ENCODE results near the gene KCTD5. TPM values are rescaled to one million over a fixed set of nuclear protein-coding genes. Genes with fewer than 3 reads are reported as not detected.

KCTD5 gene
- total and polyA plus RNA-seq, 4 donors = 17.4 to 44.3 (median 34.0) TPM

DNA sequence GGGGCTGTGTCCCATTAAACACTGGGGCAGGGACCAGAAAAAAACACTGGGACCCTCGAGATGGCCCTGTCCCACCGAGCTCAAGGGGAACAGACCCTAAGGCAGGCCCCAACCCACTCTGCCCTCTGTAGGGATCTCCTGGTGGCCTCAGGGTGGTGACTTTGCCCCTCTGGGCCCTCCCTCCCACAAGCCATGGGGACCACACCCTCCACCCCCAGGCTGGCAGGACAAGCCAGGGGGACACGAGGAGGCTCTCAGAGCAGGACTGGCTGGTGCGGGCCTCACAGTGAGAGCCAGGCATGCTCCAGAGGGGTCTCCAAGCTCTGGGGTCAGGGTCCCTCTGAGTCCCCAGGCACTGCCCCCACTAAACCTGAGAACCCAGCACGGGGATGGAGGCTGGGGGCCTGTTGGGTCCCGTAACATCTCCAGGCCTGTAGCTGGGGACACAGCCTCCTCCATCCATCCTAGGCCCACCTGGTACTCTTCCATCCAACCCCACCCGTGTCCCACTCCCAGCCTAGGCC, 55.6 kb downstream of the KCTD5 start:
- Histone ChIP-seq H3K9me3 (ENCODE audit: control insufficient read depth, insufficient read depth, low read length) (no peaks in the 10 kb centered on the region), H3K27me3 (ENCODE audit: control insufficient read depth, insufficient read depth, low read length) (no peaks in the 10 kb centered on the region), H3K36me3 (ENCODE audit: control insufficient read depth, insufficient read depth, low read length) (peaks cover 2% of the 10 kb centered on the region), H3K4me3 (ENCODE audit: low read depth, low read length) (no peak overlapping the region), H3K4me1 (ENCODE audit: control insufficient read depth, insufficient read depth, low read length) (no peaks in the 10 kb centered on the region), H3K27ac (ENCODE audit: low read depth, low read length) (no peak overlapping the region)
- no peak for DNase-seq (ENCODE audit: low read depth in 4 of 6, low spot score in 6 of 6)
- WGBS (ENCODE audit: insufficient coverage) = 76% methylated on average over 7 of the region's 7 CpGs

DNA sequence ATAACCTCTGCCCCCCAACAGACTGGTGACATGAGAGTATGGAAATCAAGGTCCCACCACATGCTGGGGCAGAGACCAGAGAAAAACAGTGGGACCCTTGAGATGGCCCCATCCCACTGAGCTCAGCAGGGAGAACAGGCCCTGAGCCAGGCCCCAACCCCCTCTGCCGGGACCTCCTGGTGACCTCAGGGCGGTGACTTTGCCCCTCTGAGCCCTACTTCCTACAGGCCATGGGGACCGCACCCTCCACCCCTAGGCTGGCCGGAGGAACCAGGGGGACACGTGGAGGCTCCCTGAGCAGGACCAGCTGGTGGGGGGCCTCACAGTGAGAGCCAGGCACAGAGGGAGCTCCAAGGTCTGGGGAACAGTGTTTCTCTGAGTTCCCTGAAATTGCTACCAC, 56.3 kb downstream of the KCTD5 start:
- WGBS (ENCODE audit: insufficient coverage) = 66% methylated on average over 5 of the region's 5 CpGs
- Histone ChIP-seq H3K36me3 (ENCODE audit: control insufficient read depth, insufficient read depth, low read length) (peaks cover 4% of the 10 kb centered on the region), H3K4me3 (ENCODE audit: low read depth, low read length) (no peak overlapping the region), H3K4me1 (ENCODE audit: control insufficient read depth, insufficient read depth, low read length) (no peaks in the 10 kb centered on the region), H3K27me3 (ENCODE audit: control insufficient read depth, insufficient read depth, low read length) (no peaks in the 10 kb centered on the region), H3K27ac (ENCODE audit: low read depth, low read length) (no peak overlapping the region), H3K9me3 (ENCODE audit: control insufficient read depth, insufficient read depth, low read length) (no peaks in the 10 kb centered on the region)
- no peak for DNase-seq (ENCODE audit: low read depth in 4 of 6, low spot score in 6 of 6)

DNA sequence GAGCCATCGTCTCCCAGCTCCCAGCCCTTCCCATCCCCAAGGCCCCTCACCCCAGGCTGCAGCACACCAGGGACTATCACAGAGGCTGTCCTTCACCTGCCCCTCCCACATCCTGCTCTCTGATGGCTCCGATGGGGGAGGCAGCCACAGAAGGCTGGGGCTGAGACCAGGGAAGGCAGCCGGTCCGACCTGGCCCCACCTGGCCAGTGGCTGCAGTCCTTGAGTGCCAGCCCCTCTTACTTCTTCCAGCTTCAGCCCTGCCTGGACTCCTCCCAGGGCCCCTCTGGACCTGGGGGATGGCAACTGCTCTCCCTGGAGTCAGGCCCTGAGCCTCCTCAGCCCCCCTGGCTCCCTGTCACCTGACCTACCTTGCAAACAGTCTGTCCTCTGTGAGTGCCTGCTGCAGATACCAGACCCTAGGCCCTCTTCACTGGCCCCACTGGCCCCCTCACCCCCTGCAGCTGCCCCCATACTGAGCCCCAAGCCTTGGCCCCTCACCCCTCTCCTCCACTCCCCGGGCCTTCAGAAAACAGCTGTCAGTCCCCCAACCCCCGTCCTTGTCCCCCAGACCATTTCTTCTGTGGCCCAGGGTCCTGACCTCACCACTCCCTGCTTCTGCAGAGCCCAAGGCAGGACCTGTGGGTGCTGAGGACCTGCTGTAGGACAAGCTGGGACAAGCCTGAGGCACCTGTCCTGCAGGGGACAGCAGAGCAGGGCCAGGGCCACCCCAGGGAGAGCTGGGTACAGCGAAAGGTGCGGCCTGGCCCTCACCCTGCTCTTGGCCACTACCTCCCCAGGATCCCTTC, 57.5 kb downstream of the KCTD5 start:
- Histone ChIP-seq H3K36me3 (ENCODE audit: control insufficient read depth, insufficient read depth, low read length) (peaks cover 4% of the 10 kb centered on the region), H3K4me1 (ENCODE audit: control insufficient read depth, insufficient read depth, low read length) (no peaks in the 10 kb centered on the region), H3K27ac (ENCODE audit: low read depth, low read length) (no peak overlapping the region), H3K27me3 (ENCODE audit: control insufficient read depth, insufficient read depth, low read length) (no peaks in the 10 kb centered on the region), H3K4me3 (ENCODE audit: low read depth, low read length) (no peak overlapping the region), H3K9me3 (ENCODE audit: control insufficient read depth, insufficient read depth, low read length) (no peaks in the 10 kb centered on the region)
- no peak for DNase-seq (ENCODE audit: low read depth in 4 of 6, low spot score in 6 of 6)
- WGBS (ENCODE audit: insufficient coverage) = 53% methylated on average over 7 of the region's 8 CpGs

- DNase-seq (ENCODE audit: low read depth in 4 of 6, low spot score in 6 of 6) = no peak
- H3K27ac ChIP-seq (ENCODE audit: low read depth, low read length) = no peak overlapping the region
- H3K36me3 ChIP-seq (ENCODE audit: control insufficient read depth, insufficient read depth, low read length) = peaks cover 4% of the 10 kb centered on the region
- no peaks in the 10 kb centered on the region for H3K27me3 ChIP-seq (ENCODE audit: control insufficient read depth, insufficient read depth, low read length)
- H3K4me1 ChIP-seq (ENCODE audit: control insufficient read depth, insufficient read depth, low read length) = no peaks in the 10 kb centered on the region
- H3K4me3 ChIP-seq (ENCODE audit: low read depth, low read length) = no peak overlapping the region
- 89% methylated on average over 5 of the region's 6 CpGs for WGBS (ENCODE audit: insufficient coverage)
- H3K9me3 ChIP-seq (ENCODE audit: control insufficient read depth, insufficient read depth, low read length) = no peaks in the 10 kb centered on the region
Measured at GRCh38 chr16:2740476-2740875, 58.2 kb downstream of the KCTD5 start.

DNA sequence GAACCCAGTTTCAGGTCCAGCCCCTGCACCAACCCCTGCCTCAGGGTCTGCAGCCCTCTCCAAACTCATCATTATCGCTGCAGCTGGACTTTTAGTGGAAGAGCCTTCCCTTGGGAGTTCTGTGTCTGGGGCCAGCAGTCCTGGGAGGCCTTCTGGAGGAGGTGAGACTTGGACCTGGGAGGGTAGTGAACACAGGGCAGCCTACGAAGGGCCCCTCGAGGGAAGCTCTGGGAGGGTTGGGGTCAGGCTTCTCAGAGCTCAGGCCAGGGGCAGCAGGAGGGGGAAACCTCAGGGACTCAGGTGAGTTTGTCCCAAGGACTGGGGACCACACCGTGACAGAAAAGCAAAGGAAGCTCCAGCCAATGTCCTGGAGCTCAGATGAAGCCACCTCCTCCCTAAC, 58.8 kb downstream of the KCTD5 start:
- no peak for DNase-seq (ENCODE audit: low read depth in 4 of 6, low spot score in 6 of 6)
- Histone ChIP-seq H3K4me1 (ENCODE audit: control insufficient read depth, insufficient read depth, low read length) (no peaks in the 10 kb centered on the region), H3K4me3 (ENCODE audit: low read depth, low read length) (no peak overlapping the region), H3K27me3 (ENCODE audit: control insufficient read depth, insufficient read depth, low read length) (no peaks in the 10 kb centered on the region), H3K9me3 (ENCODE audit: control insufficient read depth, insufficient read depth, low read length) (no peaks in the 10 kb centered on the region), H3K36me3 (ENCODE audit: control insufficient read depth, insufficient read depth, low read length) (peaks cover 7% of the 10 kb centered on the region), H3K27ac (ENCODE audit: low read depth, low read length) (no peak overlapping the region)
- 98% methylated on average over 3 of the region's 4 CpGs for WGBS (ENCODE audit: insufficient coverage)

DNA sequence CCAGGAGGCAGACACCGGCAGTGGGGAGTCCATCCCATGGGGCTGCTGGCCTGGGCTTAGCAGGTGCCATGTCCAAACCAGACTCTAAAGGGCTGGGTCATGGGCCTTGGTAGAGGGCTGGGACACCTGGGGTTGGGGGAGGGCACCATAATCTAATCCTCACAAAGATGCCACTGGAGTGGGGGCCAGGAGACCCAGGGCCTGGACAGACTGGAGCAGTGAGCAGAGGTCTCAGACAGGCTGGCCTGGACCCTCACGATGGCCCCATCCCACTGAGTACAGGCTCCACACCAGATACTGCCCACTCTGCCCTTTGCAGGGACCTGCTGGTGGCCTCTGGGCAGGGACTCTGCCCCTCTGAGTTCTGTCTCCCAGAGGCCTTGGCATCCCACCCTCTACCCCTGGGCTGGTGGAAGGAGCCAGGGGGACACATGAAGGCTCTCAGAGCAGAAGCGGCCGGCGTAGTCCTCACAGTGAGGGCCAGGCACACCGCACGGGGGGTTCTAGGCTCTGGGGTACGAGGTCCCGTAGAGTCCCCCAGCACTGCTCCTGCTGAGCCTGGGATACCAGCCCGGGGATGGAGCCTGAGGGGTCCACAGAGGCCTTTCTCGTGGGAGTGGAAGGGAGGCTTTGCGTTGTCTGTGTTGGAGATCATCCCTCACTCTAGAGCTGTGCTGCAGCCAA, 60.1 kb downstream of the KCTD5 start:
- Histone ChIP-seq H3K4me1 (ENCODE audit: control insufficient read depth, insufficient read depth, low read length) (no peaks in the 10 kb centered on the region), H3K27me3 (ENCODE audit: control insufficient read depth, insufficient read depth, low read length) (no peaks in the 10 kb centered on the region), H3K27ac (ENCODE audit: low read depth, low read length) (no peak overlapping the region), H3K4me3 (ENCODE audit: low read depth, low read length) (no peak overlapping the region), H3K36me3 (ENCODE audit: control insufficient read depth, insufficient read depth, low read length) (peaks cover 7% of the 10 kb centered on the region), H3K9me3 (ENCODE audit: control insufficient read depth, insufficient read depth, low read length) (no peaks in the 10 kb centered on the region)
- no peak for DNase-seq (ENCODE audit: low read depth in 4 of 6, low spot score in 6 of 6)
- WGBS (ENCODE audit: insufficient coverage) = 93% methylated on average over 9 of the region's 12 CpGs

DNA sequence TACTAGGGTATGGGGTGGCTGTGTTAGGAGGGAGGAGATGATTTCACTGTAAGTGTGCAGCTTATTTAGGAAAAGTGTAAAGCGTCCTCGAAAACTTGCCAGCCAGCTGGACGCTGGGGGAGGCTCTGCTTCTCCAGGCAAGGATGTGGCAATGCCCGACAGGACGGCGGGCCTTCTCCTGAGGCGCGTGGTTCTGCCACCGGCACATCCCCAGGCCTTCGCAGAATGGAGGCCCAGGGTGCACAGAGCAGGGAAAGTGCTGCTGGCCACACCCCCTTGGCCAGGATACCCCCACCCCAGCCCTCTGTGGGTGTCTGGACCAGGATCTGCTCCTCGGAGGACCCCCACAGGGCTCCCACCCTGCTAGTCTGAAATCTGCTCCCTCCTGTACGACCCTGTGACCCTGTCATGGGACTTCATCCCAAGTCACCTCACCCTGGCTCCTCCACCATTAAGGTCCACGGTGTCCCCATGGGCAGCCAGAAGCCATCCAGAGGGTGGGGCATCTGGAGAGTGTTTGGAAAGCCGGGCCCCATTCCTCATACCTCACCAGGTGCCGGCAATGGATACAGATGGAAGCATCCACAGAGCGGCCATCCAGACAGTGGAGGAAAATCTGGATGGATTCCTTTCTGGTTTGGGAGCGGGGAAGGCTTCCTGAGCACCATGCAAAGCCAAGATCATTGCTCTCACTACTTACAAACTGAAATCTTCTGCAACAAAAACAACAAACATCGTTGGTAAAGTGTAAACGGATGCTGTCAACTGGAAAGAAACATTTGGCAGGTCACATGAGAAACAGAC, 60.9 kb downstream of the KCTD5 start:
- Histone ChIP-seq H3K27ac (ENCODE audit: low read depth, low read length) (no peak overlapping the region), H3K9me3 (ENCODE audit: control insufficient read depth, insufficient read depth, low read length) (no peaks in the 10 kb centered on the region), H3K27me3 (ENCODE audit: control insufficient read depth, insufficient read depth, low read length) (no peaks in the 10 kb centered on the region), H3K36me3 (ENCODE audit: control insufficient read depth, insufficient read depth, low read length) (peaks cover 7% of the 10 kb centered on the region), H3K4me1 (ENCODE audit: control insufficient read depth, insufficient read depth, low read length) (no peaks in the 10 kb centered on the region), H3K4me3 (ENCODE audit: low read depth, low read length) (no peak overlapping the region)
- DNase-seq (ENCODE audit: low read depth in 4 of 6, low spot score in 6 of 6) = no peak
- WGBS (ENCODE audit: insufficient coverage) = 94% methylated on average over 12 of the region's 19 CpGs

DNA sequence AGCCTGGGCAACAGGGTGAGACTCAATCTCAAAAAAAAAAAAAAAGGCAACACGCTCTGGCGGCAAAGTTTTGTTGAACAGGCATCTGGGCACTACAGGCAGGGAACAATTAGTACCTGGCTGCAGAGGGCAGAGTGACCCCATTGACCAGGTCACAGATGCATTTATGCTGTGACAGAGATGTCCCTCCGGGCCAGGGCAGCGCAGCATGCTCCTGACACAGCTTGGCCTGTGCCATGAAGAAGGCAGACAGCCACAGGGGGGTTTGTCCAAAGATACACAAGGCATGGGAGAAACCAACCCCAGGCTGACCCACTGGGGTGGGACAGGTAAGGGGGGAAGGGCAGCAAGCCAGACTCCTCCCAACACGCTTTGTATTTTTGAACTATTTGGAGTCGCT, 62.4 kb downstream of the KCTD5 start:
- H3K27me3 ChIP-seq (ENCODE audit: control insufficient read depth, insufficient read depth, low read length) = no peaks in the 10 kb centered on the region

DNA sequence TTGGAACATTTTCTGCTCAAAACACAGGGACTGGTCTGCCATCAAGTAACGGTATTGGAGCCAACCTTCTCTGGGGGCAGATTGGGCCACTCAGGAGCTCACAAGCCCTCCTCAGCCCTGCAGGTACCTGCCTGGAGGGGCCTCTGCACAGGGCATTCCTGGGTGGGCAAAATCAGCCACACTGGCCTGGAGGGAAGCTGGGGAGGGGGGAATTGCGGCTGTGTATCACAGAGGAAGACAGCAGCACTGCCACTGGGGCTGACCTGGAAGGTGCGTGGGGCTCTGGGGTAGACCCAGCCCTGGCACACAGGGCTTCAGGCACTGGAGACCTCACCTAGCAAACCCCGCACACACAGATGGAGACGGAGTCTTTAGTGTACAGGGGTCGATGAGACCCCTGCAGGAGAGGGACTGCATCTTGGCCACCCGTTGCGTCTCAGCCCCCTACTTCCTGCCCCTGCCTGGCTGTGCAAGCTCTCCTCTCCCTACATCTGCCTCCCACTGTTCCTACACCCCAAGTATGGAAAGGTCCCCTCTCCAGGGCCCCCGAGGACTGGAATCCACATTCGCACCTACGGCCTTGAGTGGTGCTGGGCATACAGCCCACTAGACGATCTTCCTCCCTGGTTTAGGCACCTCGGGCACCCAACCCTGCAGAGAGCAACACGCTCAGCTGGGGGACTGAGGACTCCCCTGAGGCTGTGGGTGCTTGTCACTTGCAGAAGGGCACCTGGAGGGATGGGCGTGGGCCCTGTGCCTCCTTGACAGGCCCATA, 63.0 kb downstream of the KCTD5 start:
- DNase-seq (ENCODE audit: low read depth in 4 of 6, low spot score in 6 of 6) = no peak
- no peaks in the 10 kb centered on the region for H3K9me3 ChIP-seq (ENCODE audit: control insufficient read depth, insufficient read depth, low read length)
- no peaks in the 10 kb centered on the region for H3K4me1 ChIP-seq (ENCODE audit: control insufficient read depth, insufficient read depth, low read length)
- no peak overlapping the region for H3K27ac ChIP-seq (ENCODE audit: low read depth, low read length)
- no peaks in the 10 kb centered on the region for H3K27me3 ChIP-seq (ENCODE audit: control insufficient read depth, insufficient read depth, low read length)
- 82% methylated on average over 14 of the region's 15 CpGs for WGBS (ENCODE audit: insufficient coverage)
- peaks cover 17% of the 10 kb centered on the region for H3K36me3 ChIP-seq (ENCODE audit: control insufficient read depth, insufficient read depth, low read length)
- H3K4me3 ChIP-seq (ENCODE audit: low read depth, low read length) = no peak overlapping the region

More for the DNA sequence above, 62.4 kb downstream of the KCTD5 start:
- Histone ChIP-seq H3K27ac (ENCODE audit: low read depth, low read length) (no peak overlapping the region), H3K9me3 (ENCODE audit: control insufficient read depth, insufficient read depth, low read length) (no peaks in the 10 kb centered on the region), H3K36me3 (ENCODE audit: control insufficient read depth, insufficient read depth, low read length) (peaks cover 17% of the 10 kb centered on the region), H3K4me3 (ENCODE audit: low read depth, low read length) (no peak overlapping the region), H3K4me1 (ENCODE audit: control insufficient read depth, insufficient read depth, low read length) (no peaks in the 10 kb centered on the region)
- whole genome bisulfite sequencing (ENCODE audit: insufficient coverage) = 88% methylated on average over 6 of the region's 6 CpGs
- DNase-seq (ENCODE audit: low read depth in 4 of 6, low spot score in 6 of 6) = no peak
